ENCODE data around the gene WRAP53.

GRCh38 chr17:7745748-7746470, 57.6 kb downstream of the WRAP53 start:
- TF ChIP-seq CTCF (IDR thresholded peaks at IDR 0.05; ENCODE audit: low read depth, low read length) (no peak), EZH2phosphoT487 (IDR thresholded peaks at IDR 0.05; ENCODE audit: low read depth) (no peak)

Data from OCI-LY3 (cell line).